ENCODE results near the gene DOK6.

DOK6 gene

DNA sequence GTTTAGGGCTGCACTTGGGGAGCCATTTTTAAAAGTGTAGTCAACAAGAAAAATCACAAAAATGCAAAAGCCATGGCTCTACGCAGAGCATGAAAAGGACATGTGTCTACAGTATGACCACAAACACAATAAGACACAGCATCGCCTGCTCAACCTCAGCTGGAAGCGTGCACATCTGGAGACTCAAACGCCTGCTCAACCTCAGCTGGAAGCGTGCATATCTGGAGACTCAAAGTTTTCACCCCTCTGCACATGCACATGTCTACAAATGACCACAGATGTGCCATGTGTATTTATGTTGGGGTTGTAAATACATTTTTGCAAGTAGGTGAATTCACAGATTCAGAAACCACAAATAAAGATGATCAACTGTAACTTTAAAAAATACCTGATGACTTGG lies 196.9 kb downstream of the DOK6 start:
- no peak for DNase-seq (ENCODE audit: low read depth)
- H3K4me3 ChIP-seq (ENCODE audit: low read length): no peak overlapping the region
- TF ChIP-seq, protein P1, sequence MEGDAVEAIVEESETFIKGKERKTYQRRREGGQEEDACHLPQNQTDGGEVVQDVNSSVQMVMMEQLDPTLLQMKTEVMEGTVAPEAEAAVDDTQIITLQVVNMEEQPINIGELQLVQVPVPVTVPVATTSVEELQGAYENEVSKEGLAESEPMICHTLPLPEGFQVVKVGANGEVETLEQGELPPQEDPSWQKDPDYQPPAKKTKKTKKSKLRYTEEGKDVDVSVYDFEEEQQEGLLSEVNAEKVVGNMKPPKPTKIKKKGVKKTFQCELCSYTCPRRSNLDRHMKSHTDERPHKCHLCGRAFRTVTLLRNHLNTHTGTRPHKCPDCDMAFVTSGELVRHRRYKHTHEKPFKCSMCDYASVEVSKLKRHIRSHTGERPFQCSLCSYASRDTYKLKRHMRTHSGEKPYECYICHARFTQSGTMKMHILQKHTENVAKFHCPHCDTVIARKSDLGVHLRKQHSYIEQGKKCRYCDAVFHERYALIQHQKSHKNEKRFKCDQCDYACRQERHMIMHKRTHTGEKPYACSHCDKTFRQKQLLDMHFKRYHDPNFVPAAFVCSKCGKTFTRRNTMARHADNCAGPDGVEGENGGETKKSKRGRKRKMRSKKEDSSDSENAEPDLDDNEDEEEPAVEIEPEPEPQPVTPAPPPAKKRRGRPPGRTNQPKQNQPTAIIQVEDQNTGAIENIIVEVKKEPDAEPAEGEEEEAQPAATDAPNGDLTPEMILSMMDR (conservative IDR thresholded peaks at IDR 0.05; ENCODE audit: low read depth, low read length): no peak

DNA sequence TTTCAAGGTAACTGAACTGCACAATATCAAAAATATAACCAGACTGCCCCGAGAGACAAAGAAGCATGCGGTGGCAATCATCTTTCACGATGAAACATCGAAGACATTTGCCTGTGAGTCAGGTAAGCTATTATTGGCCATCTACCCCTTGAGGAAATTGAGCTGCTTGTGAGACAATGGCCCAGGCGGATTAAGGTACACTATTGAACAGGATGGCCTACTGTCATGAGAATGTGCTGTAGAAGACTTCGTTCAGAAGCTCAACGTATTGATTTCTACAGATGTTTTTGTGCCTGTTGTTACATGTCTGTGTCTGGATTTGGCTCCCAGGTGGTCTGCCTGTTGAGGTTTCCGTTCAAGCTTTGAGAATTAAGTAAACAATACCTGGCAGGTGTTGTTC lies 198.7 kb downstream of the DOK6 start:
- no peak overlapping the region for H3K4me3 ChIP-seq (ENCODE audit: low read length)
- no peak for DNase-seq (ENCODE audit: low read depth)
- TF ChIP-seq, protein P1 (conservative IDR thresholded peaks at IDR 0.05; ENCODE audit: low read depth, low read length): no peak

DNA sequence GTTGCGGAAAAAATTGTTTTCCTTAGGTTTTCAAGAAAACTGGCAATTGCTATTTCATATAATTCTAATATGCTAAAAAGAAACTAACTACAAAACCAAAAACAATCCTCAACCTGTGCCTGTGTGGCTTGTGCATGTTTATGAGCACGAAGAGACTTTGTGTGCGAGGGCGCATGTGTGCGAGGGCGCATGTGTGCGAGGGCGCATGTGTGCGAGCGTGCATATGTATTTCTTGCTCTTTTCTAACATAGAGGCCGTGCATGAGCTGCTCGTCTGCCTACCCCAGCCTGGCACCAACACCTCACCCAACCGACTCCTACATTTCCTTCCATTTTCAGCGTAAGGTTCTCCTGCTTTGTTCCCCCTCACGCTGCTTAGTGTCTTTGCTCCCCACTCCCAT lies 211.6 kb downstream of the DOK6 start:
- DNase-seq (ENCODE audit: low read depth): no peak
- TF ChIP-seq, protein P1 (conservative IDR thresholded peaks at IDR 0.05; ENCODE audit: low read depth, low read length): no peak
- H3K4me3 ChIP-seq (ENCODE audit: low read length): no peak overlapping the region

DNA sequence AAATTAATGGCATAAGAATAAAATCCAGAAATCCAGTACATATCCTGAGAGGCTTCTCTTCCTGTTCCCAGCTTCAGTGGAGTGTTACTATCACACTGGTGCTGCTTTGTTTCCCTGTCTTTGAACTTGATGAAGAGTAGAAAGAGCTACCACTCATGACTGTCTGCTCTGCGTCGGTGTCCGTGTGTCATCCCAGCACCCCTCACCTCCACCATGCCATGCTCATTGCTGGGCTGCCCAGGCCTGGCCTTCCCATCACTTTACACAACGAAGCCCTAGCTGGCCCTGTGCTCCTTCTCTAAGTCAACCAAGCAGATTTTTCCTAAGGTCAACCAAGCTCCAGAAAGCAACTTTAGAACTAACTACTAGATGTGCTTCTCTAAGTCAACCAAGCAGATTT lies 215.4 kb downstream of the DOK6 start:
- no peak for DNase-seq (ENCODE audit: low read depth)
- TF ChIP-seq, protein P1 (conservative IDR thresholded peaks at IDR 0.05; ENCODE audit: low read depth, low read length): no peak
- no peak overlapping the region for H3K4me3 ChIP-seq (ENCODE audit: low read length)

DNA sequence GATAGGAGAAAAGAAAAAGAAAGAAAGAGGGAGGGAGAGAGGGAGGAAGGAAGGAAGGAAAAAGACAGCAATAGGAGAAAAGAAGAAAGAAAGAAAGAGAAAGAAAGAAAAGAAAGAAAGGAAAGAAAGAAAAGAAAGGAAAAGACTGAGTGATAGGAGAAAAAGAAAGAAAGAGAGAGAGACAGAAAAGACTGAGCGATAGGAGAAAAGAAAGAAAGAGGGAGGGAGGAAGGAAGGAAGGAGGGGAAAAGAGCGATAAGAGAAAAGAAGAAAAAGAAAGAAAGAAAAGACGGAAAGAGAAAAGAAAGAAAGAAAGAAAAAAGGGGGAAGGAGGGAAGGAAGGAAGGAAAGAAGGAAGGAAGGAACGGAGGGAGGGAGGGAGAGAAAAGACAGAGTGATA lies 216.7 kb downstream of the DOK6 start:
- TF ChIP-seq, protein P1 (conservative IDR thresholded peaks at IDR 0.05; ENCODE audit: low read depth, low read length): no peak
- no peak for DNase-seq (ENCODE audit: low read depth)
- H3K4me3 ChIP-seq (ENCODE audit: low read length): no peak overlapping the region

DNA sequence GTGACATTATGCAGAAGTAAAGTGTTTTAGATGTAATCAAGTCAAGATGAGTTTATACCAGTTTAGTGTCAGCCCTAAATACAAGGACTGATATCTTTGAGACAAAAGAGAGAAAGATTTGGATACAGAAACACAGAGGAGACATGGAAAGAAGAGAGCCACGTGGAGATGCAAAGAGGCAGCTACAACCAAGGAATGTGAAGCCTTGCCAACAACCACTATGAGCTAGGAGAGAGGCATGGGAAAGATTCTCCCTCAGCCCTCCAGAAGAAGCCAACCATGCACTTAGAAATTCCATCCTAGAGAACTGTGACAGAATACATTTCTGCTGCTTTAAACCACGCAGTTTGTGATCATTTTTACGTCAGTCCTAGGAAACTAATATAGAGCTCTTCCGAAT lies 217.2 kb downstream of the DOK6 start:
- H3K4me3 ChIP-seq (ENCODE audit: low read length): no peak overlapping the region
- no peak for DNase-seq (ENCODE audit: low read depth)
- TF ChIP-seq, protein P1 (conservative IDR thresholded peaks at IDR 0.05; ENCODE audit: low read depth, low read length): no peak

DNA sequence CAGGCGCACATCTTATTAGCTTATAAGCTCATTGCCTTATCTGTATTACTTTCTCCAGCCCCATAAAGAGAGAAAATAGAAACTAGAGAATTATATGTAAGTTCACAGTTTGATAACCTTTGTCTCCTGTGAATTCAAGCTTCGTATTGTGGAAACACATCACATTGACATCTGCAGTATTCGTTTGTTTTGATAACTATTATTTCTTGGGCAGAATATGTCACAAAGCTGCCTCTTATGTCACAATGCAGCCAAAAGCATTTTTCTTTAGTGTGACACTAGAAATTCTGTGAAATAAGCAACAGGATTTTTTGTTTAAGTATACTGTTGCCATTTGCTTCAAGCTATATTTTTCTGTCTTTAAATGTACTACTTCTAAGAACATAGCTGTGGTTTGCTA lies 221.5 kb downstream of the DOK6 start:
- TF ChIP-seq, protein P1 (conservative IDR thresholded peaks at IDR 0.05; ENCODE audit: low read depth, low read length): no peak
- no peak overlapping the region for H3K4me3 ChIP-seq (ENCODE audit: low read length)
- DNase-seq (ENCODE audit: low read depth): no peak

Measured in retinal pigment epithelial cell (primary cell).